Inflammatory macrophage (primary cell): ENCODE results near the gene CCDC88B.

Experiments
- DNase-seq, 2 donors: peaks; one replicate each; pipeline ENCODE4 v3.0.0-alpha.2; 2020 to 2022

CCDC88B gene

GRCh38 chr11:64385945-64386704 lies 46.1 kb downstream of the CCDC88B start:
- DNase-seq = peak; percentile 17 to 30

GRCh38 chr11:64387916-64388315 lies 47.9 kb downstream of the CCDC88B start:
- no peak for DNase-seq

GRCh38 chr11:64388894-64389293 lies 48.9 kb downstream of the CCDC88B start:
- no peak for DNase-seq

- no peak for DNase-seq
Measured at GRCh38 chr11:64389851-64390250, 49.8 kb downstream of the CCDC88B start.

- no peak for DNase-seq
Measured at GRCh38 chr11:64390558-64390957, 50.6 kb downstream of the CCDC88B start.

- no peak for DNase-seq
Measured at GRCh38 chr11:64391839-64392238, 51.8 kb downstream of the CCDC88B start.

- peak; percentile 49 to 63 for DNase-seq
Measured at GRCh38 chr11:64395545-64396078, 55.6 kb downstream of the CCDC88B start.

GRCh38 chr11:64396079-64396591 lies 56.1 kb downstream of the CCDC88B start:
- DNase-seq = peak in 1 of 2 donors; percentile 46

GRCh38 chr11:64400102-64400501 lies 60.1 kb downstream of the CCDC88B start:
- peak; percentile 17 to 55 for DNase-seq

GRCh38 chr11:64400667-64401066 lies 60.7 kb downstream of the CCDC88B start:
- no peak for DNase-seq

- no peak for DNase-seq
Measured at GRCh38 chr11:64401775-64402174, 61.8 kb downstream of the CCDC88B start.

GRCh38 chr11:64403106-64403505 lies 63.1 kb downstream of the CCDC88B start:
- DNase-seq = no peak

GRCh38 chr11:64406221-64406946 lies 66.4 kb downstream of the CCDC88B start:
- no peak for DNase-seq
